Neural cell (in vitro differentiated cells): ENCODE results near the gene DMKN.

Source experiments
- EZH2 ChIP-seq: fragments of 200-600, 300-800 bp; shearing (Covaris generic), sonication (generic); IDR thresholded peaks from 2 replicates; pipeline ENCODE4 v1.6.1; 2014; ENCODE audit warnings: antibody characterized with exemption, low read length, borderline replicate concordance, mild to moderate bottlenecking; ENCODE audit not compliant: insufficient read depth, poor library complexity, severe bottlenecking
- MXI1 ChIP-seq: fragments of 450-650 bp; conservative IDR thresholded peaks from 2 replicates; pipeline ENCODE4 v1.6.1; 2014; ENCODE audit warnings: antibody characterized with exemption, mild to moderate bottlenecking; ENCODE audit not compliant: poor library complexity, severe bottlenecking
- POLR2AphosphoS5 ChIP-seq: IDR thresholded peaks from 2 replicates; pipeline ENCODE4 v1.6.1; 2012
- TAF1 ChIP-seq: IDR thresholded peaks from 2 replicates; pipeline ENCODE4 v1.6.1; 2012; ENCODE audit warnings: low read depth
- TF ChIP-seq, protein P1 (sequence below): fragments of 450-650 bp; IDR thresholded peaks from 2 replicates; pipeline ENCODE4 v1.5.1; 2014; ENCODE audit warnings: antibody characterized with exemption, mild to moderate bottlenecking, moderate library complexity; ENCODE audit not compliant: poor library complexity, severe bottlenecking
- TF ChIP-seq, protein P2 (sequence below): IDR thresholded peaks from 2 replicates; pipeline ENCODE4 v1.6.1; 2012; ENCODE audit warnings: borderline replicate concordance

DNA sequence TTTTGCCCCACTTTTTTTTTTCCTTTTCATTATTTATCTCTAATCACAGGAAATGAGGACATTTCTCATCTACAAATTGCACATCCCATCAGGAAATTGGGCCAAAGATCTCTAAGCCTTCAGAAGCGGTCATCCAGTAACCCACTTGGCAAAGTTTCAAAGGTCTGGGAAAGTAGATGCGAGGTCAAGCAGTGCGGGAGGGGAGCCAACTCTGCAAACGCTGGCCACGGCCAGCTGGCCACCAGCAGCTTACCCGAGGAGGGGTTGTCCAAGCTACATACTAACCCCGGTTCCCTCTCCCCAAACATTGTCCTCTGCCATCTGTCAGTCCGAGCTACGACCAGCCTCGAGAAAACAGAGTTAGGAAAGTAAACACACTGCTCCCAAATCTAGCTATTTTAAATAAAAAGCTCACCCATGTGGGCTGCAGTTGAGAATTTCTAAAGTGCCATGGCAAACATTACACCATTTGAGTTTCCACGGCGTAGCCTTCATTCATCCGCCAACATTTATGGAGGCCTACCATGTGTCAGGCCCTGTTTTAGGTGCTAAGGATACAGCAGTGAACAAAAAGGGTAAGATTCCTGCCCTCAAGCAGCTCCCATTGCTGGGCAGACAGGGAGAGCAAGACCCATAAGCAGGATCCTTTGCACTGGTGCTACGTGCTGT lies 53.9 kb downstream of the DMKN start:
- TF ChIP-seq, protein P1, sequence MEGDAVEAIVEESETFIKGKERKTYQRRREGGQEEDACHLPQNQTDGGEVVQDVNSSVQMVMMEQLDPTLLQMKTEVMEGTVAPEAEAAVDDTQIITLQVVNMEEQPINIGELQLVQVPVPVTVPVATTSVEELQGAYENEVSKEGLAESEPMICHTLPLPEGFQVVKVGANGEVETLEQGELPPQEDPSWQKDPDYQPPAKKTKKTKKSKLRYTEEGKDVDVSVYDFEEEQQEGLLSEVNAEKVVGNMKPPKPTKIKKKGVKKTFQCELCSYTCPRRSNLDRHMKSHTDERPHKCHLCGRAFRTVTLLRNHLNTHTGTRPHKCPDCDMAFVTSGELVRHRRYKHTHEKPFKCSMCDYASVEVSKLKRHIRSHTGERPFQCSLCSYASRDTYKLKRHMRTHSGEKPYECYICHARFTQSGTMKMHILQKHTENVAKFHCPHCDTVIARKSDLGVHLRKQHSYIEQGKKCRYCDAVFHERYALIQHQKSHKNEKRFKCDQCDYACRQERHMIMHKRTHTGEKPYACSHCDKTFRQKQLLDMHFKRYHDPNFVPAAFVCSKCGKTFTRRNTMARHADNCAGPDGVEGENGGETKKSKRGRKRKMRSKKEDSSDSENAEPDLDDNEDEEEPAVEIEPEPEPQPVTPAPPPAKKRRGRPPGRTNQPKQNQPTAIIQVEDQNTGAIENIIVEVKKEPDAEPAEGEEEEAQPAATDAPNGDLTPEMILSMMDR, result no peak
- TF ChIP-seq TAF1, result no peak
- no peak for TF ChIP-seq MXI1
- TF ChIP-seq, protein P2, sequence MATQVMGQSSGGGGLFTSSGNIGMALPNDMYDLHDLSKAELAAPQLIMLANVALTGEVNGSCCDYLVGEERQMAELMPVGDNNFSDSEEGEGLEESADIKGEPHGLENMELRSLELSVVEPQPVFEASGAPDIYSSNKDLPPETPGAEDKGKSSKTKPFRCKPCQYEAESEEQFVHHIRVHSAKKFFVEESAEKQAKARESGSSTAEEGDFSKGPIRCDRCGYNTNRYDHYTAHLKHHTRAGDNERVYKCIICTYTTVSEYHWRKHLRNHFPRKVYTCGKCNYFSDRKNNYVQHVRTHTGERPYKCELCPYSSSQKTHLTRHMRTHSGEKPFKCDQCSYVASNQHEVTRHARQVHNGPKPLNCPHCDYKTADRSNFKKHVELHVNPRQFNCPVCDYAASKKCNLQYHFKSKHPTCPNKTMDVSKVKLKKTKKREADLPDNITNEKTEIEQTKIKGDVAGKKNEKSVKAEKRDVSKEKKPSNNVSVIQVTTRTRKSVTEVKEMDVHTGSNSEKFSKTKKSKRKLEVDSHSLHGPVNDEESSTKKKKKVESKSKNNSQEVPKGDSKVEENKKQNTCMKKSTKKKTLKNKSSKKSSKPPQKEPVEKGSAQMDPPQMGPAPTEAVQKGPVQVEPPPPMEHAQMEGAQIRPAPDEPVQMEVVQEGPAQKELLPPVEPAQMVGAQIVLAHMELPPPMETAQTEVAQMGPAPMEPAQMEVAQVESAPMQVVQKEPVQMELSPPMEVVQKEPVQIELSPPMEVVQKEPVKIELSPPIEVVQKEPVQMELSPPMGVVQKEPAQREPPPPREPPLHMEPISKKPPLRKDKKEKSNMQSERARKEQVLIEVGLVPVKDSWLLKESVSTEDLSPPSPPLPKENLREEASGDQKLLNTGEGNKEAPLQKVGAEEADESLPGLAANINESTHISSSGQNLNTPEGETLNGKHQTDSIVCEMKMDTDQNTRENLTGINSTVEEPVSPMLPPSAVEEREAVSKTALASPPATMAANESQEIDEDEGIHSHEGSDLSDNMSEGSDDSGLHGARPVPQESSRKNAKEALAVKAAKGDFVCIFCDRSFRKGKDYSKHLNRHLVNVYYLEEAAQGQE, result no peak
- no peak for TF ChIP-seq EZH2
- no peak for TF ChIP-seq POLR2AphosphoS5
